ENCODE results near the gene TUBB1.
A peak's percentile ranks its signal among the peaks of the same experiment; 100 is the strongest.
"Not testable (repeated sequence)": the region's sequence is repeated elsewhere in the genome, so short reads cannot be mapped to it uniquely, and the experiment has no call there.

TUBB1 gene

GRCh38 chr20:59003836-59004492, 15.3 kb upstream of the TUBB1 start:
- no peak for DNase-seq (ENCODE audit: low read depth)
- H3K4me3 ChIP-seq (ENCODE audit: low read depth, low read length): no peak overlapping the region

GRCh38 chr20:59004493-59004762, 14.8 kb upstream of the TUBB1 start:
- H3K4me3 ChIP-seq (ENCODE audit: low read depth, low read length): no peak overlapping the region
- no peak for DNase-seq (ENCODE audit: low read depth)

GRCh38 chr20:59004763-59005522, 14.3 kb upstream of the TUBB1 start:
- H3K4me3 ChIP-seq (ENCODE audit: low read depth, low read length): no peak overlapping the region
- no peak for DNase-seq (ENCODE audit: low read depth)

GRCh38 chr20:59005523-59006166, 13.6 kb upstream of the TUBB1 start:
- DNase-seq (ENCODE audit: low read depth): no peak
- H3K4me3 ChIP-seq (ENCODE audit: low read depth, low read length): peak overlapping the region; percentile 66

- peak overlapping the region; percentile 66 for H3K4me3 ChIP-seq (ENCODE audit: low read depth, low read length)
- no peak for DNase-seq (ENCODE audit: low read depth)
Observed at GRCh38 chr20:59006167-59006863, 12.9 kb upstream of the TUBB1 start.

- peak within 1 kb of the TSS; percentile 66 for H3K4me3 ChIP-seq (ENCODE audit: low read depth, low read length)
- DNase-seq (ENCODE audit: low read depth): no peak
Observed at GRCh38 chr20:59006864-59007664, 12.2 kb upstream of the TUBB1 start, which contains the start of gene CTSZ. Gene CTSZ (minus strand): TSS chr20:59007254. CDS start chr20:59007128, 126 bp downstream.

- peak overlapping the region; percentile 66 for H3K4me3 ChIP-seq (ENCODE audit: low read depth, low read length)
- no peak for DNase-seq (ENCODE audit: low read depth)
Observed at GRCh38 chr20:59007665-59008511, 11.3 kb upstream of the TUBB1 start.

GRCh38 chr20:59008715-59009336, 10.4 kb upstream of the TUBB1 start:
- H3K4me3 ChIP-seq (ENCODE audit: low read depth, low read length): no peak overlapping the region
- no peak for DNase-seq (ENCODE audit: low read depth)

GRCh38 chr20:59010321-59010994, 8.8 kb upstream of the TUBB1 start:
- H3K4me3 ChIP-seq (ENCODE audit: low read depth, low read length): no peak overlapping the region
- no peak for DNase-seq (ENCODE audit: low read depth)

- H3K4me3 ChIP-seq (ENCODE audit: low read depth, low read length): no peak overlapping the region
Observed at GRCh38 chr20:59010995-59011873, 8.0 kb upstream of the TUBB1 start.

GRCh38 chr20:59011874-59012157, 7.4 kb upstream of the TUBB1 start:
- not testable (repeated sequence) for DNase-seq (ENCODE audit: low read depth); H3K4me3 ChIP-seq (ENCODE audit: low read depth, low read length)

More at GRCh38 chr20:59010995-59011873, 8.0 kb upstream of the TUBB1 start:
- peak; percentile 45 for DNase-seq (ENCODE audit: low read depth)

GRCh38 chr20:59013031-59013951, 5.9 kb upstream of the TUBB1 start:
- no peak for DNase-seq (ENCODE audit: low read depth)
- H3K4me3 ChIP-seq (ENCODE audit: low read depth, low read length): no peak overlapping the region

GRCh38 chr20:59013959-59014608, 5.1 kb upstream of the TUBB1 start:
- H3K4me3 ChIP-seq (ENCODE audit: low read depth, low read length): no peak overlapping the region
- peak; percentile 27 for DNase-seq (ENCODE audit: low read depth)

- no peak for DNase-seq (ENCODE audit: low read depth)
- no peak overlapping the region for H3K4me3 ChIP-seq (ENCODE audit: low read depth, low read length)
Observed at GRCh38 chr20:59014680-59015389, 4.4 kb upstream of the TUBB1 start.

GRCh38 chr20:59015411-59015810, 3.8 kb upstream of the TUBB1 start:
- no peak for DNase-seq (ENCODE audit: low read depth)
- no peak overlapping the region for H3K4me3 ChIP-seq (ENCODE audit: low read depth, low read length)
